ENCODE results near the gene ADCY1.

DNA sequence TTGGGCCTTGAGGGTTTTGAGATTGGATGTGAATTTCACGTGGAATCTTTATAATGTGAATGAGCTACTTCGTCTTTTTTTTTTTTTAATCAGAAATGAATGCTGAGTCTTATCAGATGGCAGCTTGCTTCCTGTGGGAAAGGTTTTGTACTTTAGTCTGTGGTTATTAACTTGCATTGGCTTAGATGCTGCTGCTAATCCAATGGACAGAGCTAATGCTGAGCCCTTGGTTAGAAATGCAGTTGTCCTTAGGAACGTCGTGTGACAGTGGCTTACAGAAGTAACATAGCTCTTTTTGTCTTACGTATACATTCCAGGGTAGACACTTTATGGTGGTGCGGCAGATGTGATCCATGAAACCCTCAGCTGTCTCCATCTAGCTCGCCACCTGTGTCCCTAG lies 32.8 kb downstream of the ADCY1 start:
- TF ChIP-seq EZH2 (IDR thresholded peaks at IDR 0.05) (no peak), POLR2AphosphoS5 (IDR thresholded peaks at IDR 0.05; ENCODE audit: borderline replicate concordance, low read depth, low read length) (no peak), FOXP2 (optimal IDR thresholded peaks at IDR 0.05; ENCODE audit: control extremely low read depth, extremely low read length, insufficient read depth) (no peak)
